GM23338 (cell line): ENCODE data around the gene ENOX1. TPM values are rescaled to one million over a fixed set of nuclear protein-coding genes. Genes with fewer than 3 reads are reported as not detected.

ENCODE experiments used
- ATAC-seq: fragments of 200-7000 bp; cut with Tn5 transposase; 3 replicates; pipeline ENCODE4 v1.9.1; 2020
- DNase-seq: peaks from one replicate; pipeline ENCODE4 v3.0.0-alpha.2; 2015; ENCODE audit warnings: low spot score
- H2AFZ ChIP-seq: fragments of 200-600 bp; sonication (generic); 2 replicates; pipeline ENCODE4 v1.8.0; 2016; ENCODE audit warnings: antibody characterized with exemption, mild to moderate bottlenecking, moderate library complexity
- H3F3A ChIP-seq: fragments of 200-600 bp; sonication (generic); replicated peaks from 2 replicates; pipeline ENCODE4 v1.8.0; 2017; ENCODE audit warnings: antibody characterized with exemption, mixed run types, low read depth
- H3K27ac ChIP-seq: fragments of 200-600 bp; sonication (generic); 2 replicates; pipeline ENCODE4 v1.6.1; 2016; ENCODE audit warnings: low read depth
- H3K27me3 ChIP-seq: fragments of 200-600 bp; sonication (generic); 2 replicates; pipeline ENCODE4 v1.8.0; 2016; ENCODE audit warnings: mild to moderate bottlenecking, mixed run types, moderate library complexity; ENCODE audit not compliant: insufficient read depth
- H3K36me3 ChIP-seq: fragments of 200-600 bp; sonication (generic); 2 replicates; pipeline ENCODE4 v1.8.0; 2016; ENCODE audit warnings: mild to moderate bottlenecking; ENCODE audit not compliant: insufficient read depth
- H3K4me1 ChIP-seq: fragments of 200-600 bp; sonication (generic); 2 replicates; pipeline ENCODE4 v1.8.0; 2016; ENCODE audit warnings: mild to moderate bottlenecking, moderate library complexity; ENCODE audit not compliant: insufficient read depth
- H3K4me2 ChIP-seq: fragments of 200-600 bp; sonication (generic); 2 replicates; pipeline ENCODE4 v1.7.1; 2017; ENCODE audit warnings: mixed run types
- H3K4me3 ChIP-seq: fragments of 200-600 bp; sonication (generic); 2 replicates; pipeline ENCODE4 v1.6.1; 2016; ENCODE audit warnings: mixed run types
- H3K79me2 ChIP-seq: fragments of 200-600 bp; sonication (generic); replicated peaks from 2 replicates; pipeline ENCODE4 v1.8.0; 2017; ENCODE audit warnings: mild to moderate bottlenecking; ENCODE audit not compliant: insufficient read depth
- H3K9me2 ChIP-seq: fragments of 200-600 bp; sonication (generic); 2 replicates; pipeline ENCODE4 v1.8.0; 2017; ENCODE audit not compliant: insufficient read depth
- H4K20me1 ChIP-seq: fragments of 200-600 bp; sonication (generic); replicated peaks from 2 replicates; pipeline ENCODE4 v1.8.0; 2017; ENCODE audit warnings: mild to moderate bottlenecking; ENCODE audit not compliant: insufficient read depth
- H3K27ac Mint-ChIP-seq: 2 replicates; pipeline ENCODE4 v1.8.0; 2020; ENCODE audit warnings: inconsistent platforms, mild to moderate bottlenecking, moderate library complexity, mixed read lengths
- H3K27me3 Mint-ChIP-seq: 3 replicates; pipeline ENCODE4 v1.8.0; 2022; ENCODE audit warnings: low read depth, mild to moderate bottlenecking, moderate library complexity, mixed read lengths, inconsistent platforms; ENCODE audit not compliant: insufficient read depth, poor library complexity
- H3K36me3 Mint-ChIP-seq: 3 replicates; pipeline ENCODE4 v1.8.0; 2021; ENCODE audit warnings: low read depth, mild to moderate bottlenecking, inconsistent platforms, moderate library complexity, mixed read lengths
- H3K4me1 Mint-ChIP-seq: 3 replicates; pipeline ENCODE4 v1.8.0; 2020; ENCODE audit warnings: mild to moderate bottlenecking, inconsistent platforms, mixed read lengths
- H3K4me3 Mint-ChIP-seq: 3 replicates; pipeline ENCODE4 v1.8.0; 2021; ENCODE audit warnings: moderate library complexity, mild to moderate bottlenecking, inconsistent platforms, mixed read lengths
- H3K9me3 Mint-ChIP-seq: 3 replicates; pipeline ENCODE4 v1.8.0; 2020; ENCODE audit warnings: moderate library complexity, mild to moderate bottlenecking, inconsistent platforms, mixed read lengths
- ETS1 ChIP-seq: IDR thresholded peaks from 2 replicates; pipeline ENCODE4 v1.6.1; 2016; ENCODE audit warnings: antibody characterized with exemption
- EZH2 ChIP-seq: fragments of 200-600 bp; sonication (generic); IDR thresholded peaks from one replicate; pipeline ENCODE4 v1.8.0; 2017; ENCODE audit warnings: antibody characterized with exemption, mild to moderate bottlenecking, low read depth; ENCODE audit not compliant: unreplicated experiment
- NANOG ChIP-seq: IDR thresholded peaks from 2 replicates; pipeline ENCODE4 v1.6.1; 2016; ENCODE audit warnings: antibody characterized with exemption, borderline replicate concordance
- STAT1 ChIP-seq: IDR thresholded peaks from one replicate; pipeline ENCODE4 v1.6.1; 2016; ENCODE audit warnings: antibody characterized with exemption; ENCODE audit not compliant: unreplicated experiment
- ZNF114 ChIP-seq: fragments of 250-450 bp; sonication (Bioruptor Pico); IDR thresholded peaks from 2 replicates; pipeline ENCODE4 v1.5.0; 2020; ENCODE audit warnings: mild to moderate bottlenecking, moderate library complexity
- ZNF331 ChIP-seq: fragments of 250-450 bp; sonication (Bioruptor Pico); IDR thresholded peaks from 2 replicates; pipeline ENCODE4 v1.5.0; 2020; ENCODE audit warnings: low read depth, mild to moderate bottlenecking, moderate library complexity
- ZNF462 ChIP-seq: fragments of 250-450 bp; sonication (Bioruptor Pico); IDR thresholded peaks from 2 replicates; pipeline ENCODE4 v1.5.0; 2020; ENCODE audit warnings: mild to moderate bottlenecking, moderate library complexity
- polyA plus RNA-seq: library from polyadenylated mRNA; unstranded; fragments of >200 nt; fragmentation: Nextera tagmentation; extraction: Ambion mirVana; gene quantifications from 2 replicates; pipeline ENCODE4 v1.2.1, GENCODE V29; 2016
- total RNA-seq: library from RNA; depleted of rRNA; stranded (reverse); fragments of >200 nt; shearing (Covaris generic); gene quantifications from 2 replicates; pipeline ENCODE4 v1.2.3, GENCODE V29; 2014

The ENOX1 gene
- total and polyA plus RNA-seq, 2 experiments from 2014 or later: 0.66 to 0.81 TPM

DNA sequence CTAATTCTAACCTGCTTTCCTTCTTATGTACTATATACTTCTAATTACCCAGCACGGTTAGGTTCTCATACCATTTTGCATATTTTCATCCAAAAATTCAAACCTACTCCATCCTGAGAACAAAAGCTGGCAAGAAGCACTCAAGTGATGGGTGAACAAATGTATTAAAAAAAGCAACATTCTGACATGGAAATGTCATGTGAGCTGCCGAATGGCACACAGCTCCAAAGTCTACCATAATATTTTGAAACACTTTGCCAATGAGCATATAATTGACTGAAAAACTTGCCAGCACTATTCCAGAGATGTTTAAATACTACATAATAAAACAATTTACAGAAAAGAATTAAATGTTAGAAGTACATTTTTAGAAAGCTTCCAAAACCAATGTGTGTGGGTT is 274.6 kb downstream of the ENOX1 start (continued):
- TF ChIP-seq ZNF462 (no peak), ZNF114 (CRISPR knock-in tag) (no peak), ZNF331 (CRISPR knock-in tag) (no peak)

- no peaks in the 10 kb centered on the region for H3K9me3 Mint-ChIP-seq
- H4K20me1 ChIP-seq: no peaks in the 10 kb centered on the region
- H3K27me3 Mint-ChIP-seq: no peaks in the 10 kb centered on the region
- H3K27ac Mint-ChIP-seq: no peak overlapping the region
- no peaks in the 10 kb centered on the region for H3K27me3 ChIP-seq
- DNase-seq (no peak), ATAC-seq (no peak)
- no peaks in the 10 kb centered on the region for H3K9me2 ChIP-seq
- no peaks in the 10 kb centered on the region for H3K4me1 ChIP-seq
- no peak overlapping the region for H2AFZ ChIP-seq
- no peak overlapping the region for H3K4me2 ChIP-seq
- H3K4me1 Mint-ChIP-seq: 0 out of 3 replicates have a peak, but pooled peaks cover 2% of the 10 kb centered on the region
- no peaks in the 10 kb centered on the region for H3K79me2 ChIP-seq
- no peaks in the 10 kb centered on the region for H3K36me3 ChIP-seq
- no peak overlapping the region for H3K4me3 Mint-ChIP-seq
- no peak overlapping the region for H3K27ac ChIP-seq
- no peak overlapping the region for H3K4me3 ChIP-seq
- H3K36me3 Mint-ChIP-seq: no peaks in the 10 kb centered on the region
- H3F3A ChIP-seq: no peaks in the 10 kb centered on the region
- TF ChIP-seq NANOG (no peak), ZNF462 (no peak), STAT1 (no peak), ETS1 (no peak), ZNF331 (CRISPR knock-in tag) (no peak), EZH2 (no peak)
Measured at GRCh38 chr13:43510956-43511901, 275.5 kb downstream of the ENOX1 start.
